Activated CD4-positive, alpha-beta T cell treated with anti-CD3 and anti-CD28 coated beads for 24 hours (primary cell): ENCODE measurements around the gene PPP1R1A.

Experiments
- DNase-seq, 2 donors: peaks; one replicate each; pipeline ENCODE4 v3.0.0-alpha.2; 2020; ENCODE audit warnings: low read depth in 2 of 2

Gene PPP1R1A

GRCh38 chr12:54588110-54588889 is at the start of gene PPP1R1A:
TSS of gene PPP1R1A (minus strand) at chr12:54588659. CDS start at chr12:54588488, 171 bp downstream.
- DNase-seq, result peak in 1 of 2 donors; percentile 4

- no peak for DNase-seq
Measured at GRCh38 chr12:54634795-54635194, 46.3 kb upstream of the PPP1R1A start, which contains the start of gene LACRT. TSS of gene LACRT (minus strand) at chr12:54634895. CDS start at chr12:54634841, 54 bp downstream.

GRCh38 chr12:54631988-54632728 is 43.7 kb upstream of the PPP1R1A start:
- DNase-seq, result no peak

GRCh38 chr12:54631551-54631950 is 43.1 kb upstream of the PPP1R1A start:
- no peak for DNase-seq

GRCh38 chr12:54629925-54630324 is 41.5 kb upstream of the PPP1R1A start:
- DNase-seq, result no peak

GRCh38 chr12:54628186-54628846 is 39.9 kb upstream of the PPP1R1A start:
- DNase-seq, result no peak

GRCh38 chr12:54627304-54627703 is 38.8 kb upstream of the PPP1R1A start:
- no peak for DNase-seq

- DNase-seq, result no peak
Measured at GRCh38 chr12:54625598-54625997, 37.1 kb upstream of the PPP1R1A start.

GRCh38 chr12:54624315-54625279 is 36.1 kb upstream of the PPP1R1A start:
- DNase-seq, result no peak

- no peak for DNase-seq
Measured at GRCh38 chr12:54622463-54623183, 34.2 kb upstream of the PPP1R1A start.

- no peak for DNase-seq
Measured at GRCh38 chr12:54616933-54617680, 28.6 kb upstream of the PPP1R1A start.

GRCh38 chr12:54612225-54612750 is 23.8 kb upstream of the PPP1R1A start:
- no peak for DNase-seq

GRCh38 chr12:54611715-54612149 is 23.3 kb upstream of the PPP1R1A start:
- no peak for DNase-seq

GRCh38 chr12:54608769-54609168 is 20.3 kb upstream of the PPP1R1A start:
- DNase-seq, result no peak

- no peak for DNase-seq
Measured at GRCh38 chr12:54608156-54608555, 19.7 kb upstream of the PPP1R1A start.

GRCh38 chr12:54606556-54606955 is 18.1 kb upstream of the PPP1R1A start:
- no peak for DNase-seq

GRCh38 chr12:54605138-54605970 is 16.9 kb upstream of the PPP1R1A start:
- no peak for DNase-seq

GRCh38 chr12:54604436-54604835 is 16.0 kb upstream of the PPP1R1A start:
- no peak for DNase-seq

GRCh38 chr12:54603872-54604271 is 15.4 kb upstream of the PPP1R1A start:
- no peak for DNase-seq
